ENCODE measurements around the gene MIOS.

Gene MIOS

DNA sequence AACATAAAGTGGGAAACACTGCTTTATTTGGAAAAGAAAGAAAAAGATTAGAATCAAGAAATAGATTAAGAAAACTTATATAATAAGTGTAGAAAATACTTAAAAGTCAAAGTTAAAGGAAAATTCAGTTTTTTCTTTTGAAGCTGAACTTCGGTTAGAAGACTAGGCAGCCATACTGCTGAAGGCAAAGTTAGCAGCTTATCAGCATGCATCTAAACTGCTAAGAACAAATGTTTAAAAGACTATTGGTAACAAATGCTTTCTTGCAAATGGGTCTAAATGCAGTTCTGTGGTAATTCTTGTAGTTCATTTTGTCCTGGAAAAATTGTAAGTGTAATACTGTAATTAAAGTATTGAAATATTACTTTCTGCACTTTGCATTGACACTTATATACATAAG is 18.0 kb downstream of the MIOS start:
- no peaks in the 10 kb centered on the region for H3K9me3 ChIP-seq (ENCODE audit: low read length)
- no peak overlapping the region for H3K27ac ChIP-seq (ENCODE audit: low read depth, low read length)
- H3K4me1 ChIP-seq (ENCODE audit: insufficient read depth, low read length): no peaks in the 10 kb centered on the region
- H3K36me3 ChIP-seq (ENCODE audit: insufficient read depth, low read length): no peaks in the 10 kb centered on the region
- no peaks in the 10 kb centered on the region for H3K27me3 ChIP-seq (ENCODE audit: control insufficient read depth in 1 of 2, insufficient read depth in 2 of 2, low read length in 2 of 2)
- no peak overlapping the region for H3K9ac ChIP-seq (ENCODE audit: low read length)
- H3K4me3 ChIP-seq (ENCODE audit: low read depth in 1 of 2, low read length in 2 of 2): no peak overlapping the region

GRCh38 chr7:7585241-7585928 is 18.7 kb downstream of the MIOS start:
- no peaks in the 10 kb centered on the region for H3K36me3 ChIP-seq (ENCODE audit: insufficient read depth, low read length)
- no peak overlapping the region for H3K9ac ChIP-seq (ENCODE audit: low read length)
- no peak overlapping the region for H3K4me3 ChIP-seq (ENCODE audit: low read depth in 1 of 2, low read length in 2 of 2)
- no peaks in the 10 kb centered on the region for H3K4me1 ChIP-seq (ENCODE audit: insufficient read depth, low read length)
- no peaks in the 10 kb centered on the region for H3K9me3 ChIP-seq (ENCODE audit: low read length)
- H3K27ac ChIP-seq (ENCODE audit: low read depth, low read length): no peak overlapping the region
- H3K27me3 ChIP-seq (ENCODE audit: control insufficient read depth in 1 of 2, insufficient read depth in 2 of 2, low read length in 2 of 2): no peaks in the 10 kb centered on the region

DNA sequence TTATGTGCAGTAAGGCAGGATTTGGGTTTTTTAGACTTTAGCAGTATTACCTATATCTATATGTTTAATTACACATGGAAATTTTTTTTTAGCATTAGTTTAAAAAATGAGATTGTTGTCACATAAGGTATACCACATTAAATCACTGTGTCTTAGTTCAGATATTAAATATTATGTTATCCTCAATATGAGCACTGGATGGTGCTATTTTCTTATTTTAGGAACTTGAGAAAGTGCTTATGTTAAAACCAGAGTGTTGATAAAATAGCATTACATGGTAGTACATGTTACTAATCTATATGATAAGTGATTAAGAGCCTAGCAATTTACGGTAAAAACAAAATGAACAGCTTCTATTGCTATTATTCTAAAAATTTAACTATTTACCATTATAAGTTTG is 28.8 kb downstream of the MIOS start:
- H3K27ac ChIP-seq (ENCODE audit: low read depth, low read length): no peak overlapping the region
- no peaks in the 10 kb centered on the region for H3K9me3 ChIP-seq (ENCODE audit: low read length)
- no peak overlapping the region for H3K4me3 ChIP-seq (ENCODE audit: low read depth in 1 of 2, low read length in 2 of 2)
- H3K36me3 ChIP-seq (ENCODE audit: insufficient read depth, low read length): peaks cover 7% of the 10 kb centered on the region
- H3K9ac ChIP-seq (ENCODE audit: low read length): no peak overlapping the region
- H3K27me3 ChIP-seq (ENCODE audit: control insufficient read depth in 1 of 2, insufficient read depth in 2 of 2, low read length in 2 of 2): no peaks in the 10 kb centered on the region
- no peaks in the 10 kb centered on the region for H3K4me1 ChIP-seq (ENCODE audit: insufficient read depth, low read length)

DNA sequence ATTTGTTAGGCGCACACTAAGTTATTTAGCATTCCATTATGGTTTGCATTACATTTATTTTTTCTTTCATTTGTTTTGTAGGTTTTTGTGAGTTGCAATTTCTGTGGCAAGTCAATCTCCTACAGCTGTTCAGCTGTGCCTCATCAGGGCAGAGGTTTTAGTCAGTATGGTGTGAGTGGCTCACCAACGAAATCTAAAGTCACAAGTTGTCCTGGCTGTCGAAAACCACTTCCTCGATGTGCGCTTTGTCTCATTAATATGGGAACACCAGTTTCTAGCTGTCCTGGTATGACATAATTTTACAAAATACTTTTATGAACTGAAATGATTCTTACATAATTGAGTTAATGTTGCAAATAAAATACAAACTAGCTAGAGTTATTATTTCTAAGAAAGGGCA is 29.5 kb downstream of the MIOS start:
- Histone ChIP-seq H3K4me3 (ENCODE audit: low read depth in 1 of 2, low read length in 2 of 2) (no peak overlapping the region), H3K9me3 (ENCODE audit: low read length) (no peaks in the 10 kb centered on the region), H3K27me3 (ENCODE audit: control insufficient read depth in 1 of 2, insufficient read depth in 2 of 2, low read length in 2 of 2) (no peaks in the 10 kb centered on the region), H3K27ac (ENCODE audit: low read depth, low read length) (no peak overlapping the region), H3K36me3 (ENCODE audit: insufficient read depth, low read length) (peaks cover 7% of the 10 kb centered on the region), H3K9ac (ENCODE audit: low read length) (no peak overlapping the region), H3K4me1 (ENCODE audit: insufficient read depth, low read length) (no peaks in the 10 kb centered on the region)

DNA sequence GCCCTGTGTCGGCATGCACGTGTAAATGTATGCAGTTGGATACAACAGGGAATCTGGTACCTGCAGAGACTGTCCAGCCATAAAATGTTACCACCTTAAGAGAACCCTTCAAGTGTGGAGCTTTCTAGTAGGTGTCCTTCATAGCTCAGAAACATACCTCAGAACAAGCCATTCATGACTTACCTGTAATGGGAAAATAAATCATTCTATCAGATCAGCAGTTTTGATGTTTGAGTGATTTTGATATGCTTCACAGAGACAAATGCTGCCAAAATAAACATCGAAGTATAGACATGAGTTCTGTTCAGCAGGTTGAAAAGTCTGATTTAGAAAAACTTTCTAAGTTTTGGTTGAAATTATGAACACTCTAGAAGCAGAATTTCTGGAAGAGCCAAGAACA is 40.3 kb downstream of the MIOS start:
- no peak overlapping the region for H3K27ac ChIP-seq (ENCODE audit: low read depth, low read length)
- peaks cover 5% of the 10 kb centered on the region for H3K36me3 ChIP-seq (ENCODE audit: insufficient read depth, low read length)
- H3K4me1 ChIP-seq (ENCODE audit: insufficient read depth, low read length): no peaks in the 10 kb centered on the region
- no peaks in the 10 kb centered on the region for H3K27me3 ChIP-seq (ENCODE audit: control insufficient read depth in 1 of 2, insufficient read depth in 2 of 2, low read length in 2 of 2)
- H3K4me3 ChIP-seq (ENCODE audit: low read depth in 1 of 2, low read length in 2 of 2): no peak overlapping the region
- no peaks in the 10 kb centered on the region for H3K9me3 ChIP-seq (ENCODE audit: low read length)
- H3K9ac ChIP-seq (ENCODE audit: low read length): no peak overlapping the region

DNA sequence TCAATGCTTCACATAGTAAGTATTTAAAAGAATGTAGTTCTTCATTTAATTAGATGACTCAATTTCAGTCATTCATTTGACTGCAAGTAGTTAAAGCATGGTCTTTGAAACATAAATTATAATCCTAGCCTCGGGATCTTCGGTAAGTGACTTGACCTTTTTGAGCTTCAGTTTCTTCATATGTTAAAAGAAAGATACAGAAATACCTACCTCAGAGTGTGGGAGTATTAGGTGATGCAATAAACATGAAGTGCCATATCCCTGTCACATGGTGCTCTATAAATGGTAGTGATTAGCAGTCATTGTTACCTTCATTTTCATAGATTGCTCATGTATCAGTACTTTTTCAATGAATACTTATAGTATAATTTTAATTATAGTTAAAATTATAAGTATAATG is 42.6 kb downstream of the MIOS start:
- Histone ChIP-seq H3K27ac (ENCODE audit: low read depth, low read length) (no peak overlapping the region), H3K9ac (ENCODE audit: low read length) (no peak overlapping the region), H3K4me3 (ENCODE audit: low read depth in 1 of 2, low read length in 2 of 2) (no peak overlapping the region), H3K4me1 (ENCODE audit: insufficient read depth, low read length) (no peaks in the 10 kb centered on the region), H3K27me3 (ENCODE audit: control insufficient read depth in 1 of 2, insufficient read depth in 2 of 2, low read length in 2 of 2) (no peaks in the 10 kb centered on the region), H3K36me3 (ENCODE audit: insufficient read depth, low read length) (peaks cover 5% of the 10 kb centered on the region), H3K9me3 (ENCODE audit: low read length) (no peaks in the 10 kb centered on the region)

DNA sequence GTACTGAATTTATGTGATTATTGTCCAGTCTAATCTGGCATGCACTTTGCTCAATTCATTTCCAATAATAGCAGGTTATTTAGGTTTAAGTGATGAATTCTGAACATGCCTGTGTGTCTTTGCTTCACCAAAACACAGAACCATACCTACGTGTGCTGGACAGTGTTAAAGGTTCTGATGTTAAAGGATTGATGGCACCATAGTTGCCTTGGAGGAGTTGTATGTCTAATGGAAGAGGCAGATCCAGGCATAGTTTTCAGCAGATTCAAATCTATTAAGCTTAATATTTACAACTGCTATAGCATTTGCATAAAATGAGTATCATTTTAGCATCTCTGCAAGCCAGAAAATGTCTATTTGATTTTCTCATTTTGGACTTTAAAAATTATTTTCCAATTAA is 45.8 kb downstream of the MIOS start:
- Histone ChIP-seq H3K36me3 (ENCODE audit: insufficient read depth, low read length) (no peaks in the 10 kb centered on the region), H3K9me3 (ENCODE audit: low read length) (no peaks in the 10 kb centered on the region), H3K27me3 (ENCODE audit: control insufficient read depth in 1 of 2, insufficient read depth in 2 of 2, low read length in 2 of 2) (no peaks in the 10 kb centered on the region), H3K9ac (ENCODE audit: low read length) (no peak overlapping the region), H3K4me3 (ENCODE audit: low read depth in 1 of 2, low read length in 2 of 2) (no peak overlapping the region), H3K27ac (ENCODE audit: low read depth, low read length) (no peak overlapping the region), H3K4me1 (ENCODE audit: insufficient read depth, low read length) (no peaks in the 10 kb centered on the region)

DNA sequence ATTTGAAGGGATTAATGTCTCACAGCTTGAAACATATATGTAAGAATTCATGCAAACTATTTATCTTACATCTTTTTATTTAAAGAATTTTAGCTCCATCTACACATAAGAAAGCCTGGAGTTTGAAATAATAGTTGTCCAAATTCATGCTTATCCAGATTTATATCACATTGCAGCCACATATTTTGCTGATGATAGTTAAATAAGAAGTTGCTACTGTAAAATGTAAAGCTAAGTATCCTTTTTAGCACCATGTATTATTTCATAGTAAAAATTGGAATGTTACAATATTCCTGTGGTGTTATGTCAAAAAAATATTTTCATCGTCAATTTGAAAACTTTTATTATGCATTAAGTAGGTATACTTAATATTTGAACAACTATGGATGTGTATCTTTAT is 46.5 kb downstream of the MIOS start:
- no peaks in the 10 kb centered on the region for H3K9me3 ChIP-seq (ENCODE audit: low read length)
- H3K36me3 ChIP-seq (ENCODE audit: insufficient read depth, low read length): no peaks in the 10 kb centered on the region
- H3K27ac ChIP-seq (ENCODE audit: low read depth, low read length): no peak overlapping the region
- no peak overlapping the region for H3K9ac ChIP-seq (ENCODE audit: low read length)
- no peaks in the 10 kb centered on the region for H3K27me3 ChIP-seq (ENCODE audit: control insufficient read depth in 1 of 2, insufficient read depth in 2 of 2, low read length in 2 of 2)
- no peak overlapping the region for H3K4me3 ChIP-seq (ENCODE audit: low read depth in 1 of 2, low read length in 2 of 2)
- no peaks in the 10 kb centered on the region for H3K4me1 ChIP-seq (ENCODE audit: insufficient read depth, low read length)

DNA sequence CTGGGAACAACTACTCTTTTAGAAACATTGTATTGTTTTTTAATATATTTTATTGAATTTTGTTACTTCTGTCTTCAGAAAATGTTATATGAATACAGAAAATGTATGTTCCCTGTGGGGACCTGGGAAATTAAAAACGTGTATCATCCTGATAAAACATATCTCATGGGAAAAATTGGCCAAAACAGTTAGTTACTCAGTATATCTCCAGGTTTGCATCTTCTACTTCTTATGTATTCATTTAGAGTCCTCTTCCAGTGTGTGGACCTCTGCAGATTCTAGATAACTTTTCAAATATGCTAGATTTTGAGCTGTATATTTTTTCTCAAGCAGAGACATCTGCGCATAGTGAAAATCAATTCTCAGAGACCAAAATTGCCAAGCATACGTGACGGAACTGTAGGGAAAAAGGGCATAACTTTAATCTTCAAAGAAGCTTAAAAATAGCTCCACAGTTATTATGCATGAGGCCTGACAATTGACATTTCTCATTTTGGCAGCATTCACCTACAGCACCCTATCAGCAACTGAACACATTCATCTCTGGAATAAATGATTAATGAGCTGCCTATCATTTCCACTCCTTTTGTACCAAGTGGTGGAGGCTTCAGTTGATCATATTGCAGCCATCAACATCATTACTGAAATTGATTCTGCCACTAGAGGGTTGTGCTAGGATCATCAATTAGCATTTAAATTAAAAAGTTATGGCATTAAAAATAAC is 47.5 kb downstream of the MIOS start:
- no peaks in the 10 kb centered on the region for H3K36me3 ChIP-seq (ENCODE audit: insufficient read depth, low read length)
- H3K4me1 ChIP-seq (ENCODE audit: insufficient read depth, low read length): no peaks in the 10 kb centered on the region
- no peaks in the 10 kb centered on the region for H3K27me3 ChIP-seq (ENCODE audit: control insufficient read depth in 1 of 2, insufficient read depth in 2 of 2, low read length in 2 of 2)
- H3K9ac ChIP-seq (ENCODE audit: low read length): no peak overlapping the region
- no peak overlapping the region for H3K27ac ChIP-seq (ENCODE audit: low read depth, low read length)
- no peak overlapping the region for H3K4me3 ChIP-seq (ENCODE audit: low read depth in 1 of 2, low read length in 2 of 2)
- no peaks in the 10 kb centered on the region for H3K9me3 ChIP-seq (ENCODE audit: low read length)

- H3K9me3 ChIP-seq (ENCODE audit: low read length): no peaks in the 10 kb centered on the region
- H3K4me1 ChIP-seq (ENCODE audit: insufficient read depth, low read length): no peaks in the 10 kb centered on the region
- no peak overlapping the region for H3K9ac ChIP-seq (ENCODE audit: low read length)
- no peaks in the 10 kb centered on the region for H3K36me3 ChIP-seq (ENCODE audit: insufficient read depth, low read length)
- no peak overlapping the region for H3K27ac ChIP-seq (ENCODE audit: low read depth, low read length)
- H3K4me3 ChIP-seq (ENCODE audit: low read depth in 1 of 2, low read length in 2 of 2): no peak overlapping the region
- H3K27me3 ChIP-seq (ENCODE audit: control insufficient read depth in 1 of 2, insufficient read depth in 2 of 2, low read length in 2 of 2): no peaks in the 10 kb centered on the region
Measured at GRCh38 chr7:7617550-7617949, 50.9 kb downstream of the MIOS start.

- H3K4me1 ChIP-seq (ENCODE audit: insufficient read depth, low read length): no peaks in the 10 kb centered on the region
- no peak overlapping the region for H3K9ac ChIP-seq (ENCODE audit: low read length)
- no peak overlapping the region for H3K27ac ChIP-seq (ENCODE audit: low read depth, low read length)
- H3K9me3 ChIP-seq (ENCODE audit: low read length): no peaks in the 10 kb centered on the region
- no peak overlapping the region for H3K4me3 ChIP-seq (ENCODE audit: low read depth in 1 of 2, low read length in 2 of 2)
- no peaks in the 10 kb centered on the region for H3K27me3 ChIP-seq (ENCODE audit: control insufficient read depth in 1 of 2, insufficient read depth in 2 of 2, low read length in 2 of 2)
- no peaks in the 10 kb centered on the region for H3K36me3 ChIP-seq (ENCODE audit: insufficient read depth, low read length)
Measured at GRCh38 chr7:7618410-7618809, 51.7 kb downstream of the MIOS start.

GRCh38 chr7:7620236-7620635 is 53.6 kb downstream of the MIOS start:
- no peaks in the 10 kb centered on the region for H3K4me1 ChIP-seq (ENCODE audit: insufficient read depth, low read length)
- H3K36me3 ChIP-seq (ENCODE audit: insufficient read depth, low read length): no peaks in the 10 kb centered on the region
- no peaks in the 10 kb centered on the region for H3K27me3 ChIP-seq (ENCODE audit: control insufficient read depth in 1 of 2, insufficient read depth in 2 of 2, low read length in 2 of 2)
- H3K9me3 ChIP-seq (ENCODE audit: low read length): no peaks in the 10 kb centered on the region
- no peak overlapping the region for H3K9ac ChIP-seq (ENCODE audit: low read length)
- H3K27ac ChIP-seq (ENCODE audit: low read depth, low read length): no peak overlapping the region
- no peak overlapping the region for H3K4me3 ChIP-seq (ENCODE audit: low read depth in 1 of 2, low read length in 2 of 2)
